Measurements from ENCODE around the gene NBEA.

The NBEA gene

GRCh38 chr13:35512271-35512920, 570.3 kb downstream of the NBEA start:
- DNase-seq (ENCODE audit: low read depth): no peak

GRCh38 chr13:35514061-35514477, 572.0 kb downstream of the NBEA start:
- DNase-seq (ENCODE audit: low read depth): no peak

- no peak for DNase-seq (ENCODE audit: low read depth)
Measured at GRCh38 chr13:35514801-35515502, 572.9 kb downstream of the NBEA start.

- DNase-seq (ENCODE audit: low read depth): no peak
Measured at GRCh38 chr13:35518337-35518946, 576.4 kb downstream of the NBEA start.

GRCh38 chr13:35524171-35524570, 582.1 kb downstream of the NBEA start:
- DNase-seq (ENCODE audit: low read depth): no peak

GRCh38 chr13:35526577-35526976, 584.5 kb downstream of the NBEA start:
- DNase-seq (ENCODE audit: low read depth): no peak

- no peak for DNase-seq (ENCODE audit: low read depth)
Measured at GRCh38 chr13:35527451-35527850, 585.4 kb downstream of the NBEA start.

- no peak for DNase-seq (ENCODE audit: low read depth)
Measured at GRCh38 chr13:35530147-35530546, 588.1 kb downstream of the NBEA start.

GRCh38 chr13:35530581-35530980, 588.5 kb downstream of the NBEA start:
- DNase-seq (ENCODE audit: low read depth): no peak

- no peak for DNase-seq (ENCODE audit: low read depth)
Measured at GRCh38 chr13:35531526-35531925, 589.5 kb downstream of the NBEA start.

GRCh38 chr13:35534343-35534742, 592.3 kb downstream of the NBEA start:
- no peak for DNase-seq (ENCODE audit: low read depth)

- no peak for DNase-seq (ENCODE audit: low read depth)
Measured at GRCh38 chr13:35548790-35549189, 606.7 kb downstream of the NBEA start.

GRCh38 chr13:35549481-35549880, 607.4 kb downstream of the NBEA start:
- DNase-seq (ENCODE audit: low read depth): no peak

GRCh38 chr13:35552172-35552844, 610.2 kb downstream of the NBEA start:
- DNase-seq (ENCODE audit: low read depth): no peak

GRCh38 chr13:35554972-35555623, 613.0 kb downstream of the NBEA start:
- no peak for DNase-seq (ENCODE audit: low read depth)

- no peak for DNase-seq (ENCODE audit: low read depth)
Measured at GRCh38 chr13:35557475-35557874, 615.4 kb downstream of the NBEA start.

- no peak for DNase-seq (ENCODE audit: low read depth)
Measured at GRCh38 chr13:35561540-35561939, 619.5 kb downstream of the NBEA start.

GRCh38 chr13:35565273-35565672, 623.2 kb downstream of the NBEA start:
- DNase-seq (ENCODE audit: low read depth): no peak

GRCh38 chr13:35566340-35566739, 624.3 kb downstream of the NBEA start:
- no peak for DNase-seq (ENCODE audit: low read depth)

- DNase-seq (ENCODE audit: low read depth): no peak
Measured at GRCh38 chr13:35567406-35567980, 625.4 kb downstream of the NBEA start.

GRCh38 chr13:35573639-35574038, 631.6 kb downstream of the NBEA start:
- DNase-seq (ENCODE audit: low read depth): no peak

GRCh38 chr13:35592457-35592856, 650.4 kb downstream of the NBEA start:
- no peak for DNase-seq (ENCODE audit: low read depth)

Measured in activated gamma-delta T cell treated with anti-CD3 and anti-CD28 coated beads, Interleukin-2, amount 50 U/mL, for 16 hours (primary cell).